NB4 (cell line): ENCODE results near the gene CFAP43.
A peak's percentile ranks its signal among the peaks of the same experiment; 100 is the strongest.

Source experiments
- DNase-seq: peaks from one replicate; pipeline ENCODE4 v3.0.0; 2010; ENCODE audit warnings: low read depth
- H3K4me3 ChIP-seq: one replicate; pipeline ENCODE4 v1.5.1; 2011; ENCODE audit warnings: mild to moderate bottlenecking, low read depth, low read length, moderate library complexity
- MYC ChIP-seq: IDR thresholded peaks from 2 replicates; pipeline ENCODE4 v1.6.1; 2011; ENCODE audit warnings: low read depth, low read length
- POLR2A ChIP-seq: IDR thresholded peaks from 2 replicates; pipeline ENCODE4 v1.6.1; 2011; ENCODE audit warnings: mild to moderate bottlenecking; ENCODE audit not compliant: insufficient read length; ENCODE audit errors: extremely low read depth
- TF ChIP-seq, protein P1 (sequence below): IDR thresholded peaks from one replicate; pipeline ENCODE4 v1.5.1; 2012; ENCODE audit warnings: low read depth, low read length
- TF ChIP-seq, protein P2 (sequence below): IDR thresholded peaks from 2 replicates; pipeline ENCODE4 v1.6.1; 2011; ENCODE audit warnings: low read depth, low read length

Gene CFAP43

DNA sequence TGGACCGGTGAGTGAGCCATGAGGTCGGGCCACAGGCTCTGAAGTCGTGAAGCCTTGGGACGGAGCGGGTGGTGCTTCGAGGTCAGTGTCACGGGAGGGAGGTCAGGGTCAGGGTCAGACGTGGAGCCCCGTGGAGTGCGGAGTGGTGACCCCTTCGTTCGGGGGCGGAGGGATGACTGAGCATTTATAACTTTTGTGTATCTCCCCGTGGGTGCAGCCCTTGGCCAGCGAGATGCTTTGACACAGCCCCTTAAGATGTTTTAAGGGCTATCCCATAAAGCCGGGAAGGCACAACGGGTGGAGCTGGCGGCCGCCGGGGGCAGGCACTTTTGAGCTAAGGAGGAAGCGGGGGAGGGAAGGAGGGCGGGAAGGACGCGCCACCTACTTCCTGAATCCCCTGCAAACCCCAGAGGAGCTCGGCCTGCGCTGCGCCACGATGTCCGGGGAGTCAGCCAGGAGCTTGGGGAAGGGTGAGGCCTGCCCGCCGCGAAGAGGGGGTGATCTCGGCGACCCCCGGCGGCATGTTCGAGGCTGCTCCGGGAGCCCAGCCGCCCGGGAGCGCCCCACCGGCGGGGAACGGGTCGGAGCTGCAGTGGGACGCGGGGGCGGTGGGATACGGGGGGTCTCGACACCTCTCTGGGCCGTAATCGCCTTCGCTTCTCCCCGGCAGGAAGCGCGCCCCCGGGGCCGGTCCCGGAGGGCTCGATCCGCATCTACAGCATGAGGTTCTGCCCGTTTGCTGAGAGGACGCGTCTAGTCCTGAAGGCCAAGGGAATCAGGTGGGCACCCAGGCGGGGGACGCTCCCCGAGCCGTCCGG lies 22.5 kb upstream of the CFAP43 start, which contains the start of gene GSTO1:
Gene GSTO1 (plus strand): TSS at position 400 of the 818 bp plus-strand sequence. CDS start 37 bp downstream, at position 437.
- peak; percentile 95 for DNase-seq
- TF ChIP-seq, protein P1, sequence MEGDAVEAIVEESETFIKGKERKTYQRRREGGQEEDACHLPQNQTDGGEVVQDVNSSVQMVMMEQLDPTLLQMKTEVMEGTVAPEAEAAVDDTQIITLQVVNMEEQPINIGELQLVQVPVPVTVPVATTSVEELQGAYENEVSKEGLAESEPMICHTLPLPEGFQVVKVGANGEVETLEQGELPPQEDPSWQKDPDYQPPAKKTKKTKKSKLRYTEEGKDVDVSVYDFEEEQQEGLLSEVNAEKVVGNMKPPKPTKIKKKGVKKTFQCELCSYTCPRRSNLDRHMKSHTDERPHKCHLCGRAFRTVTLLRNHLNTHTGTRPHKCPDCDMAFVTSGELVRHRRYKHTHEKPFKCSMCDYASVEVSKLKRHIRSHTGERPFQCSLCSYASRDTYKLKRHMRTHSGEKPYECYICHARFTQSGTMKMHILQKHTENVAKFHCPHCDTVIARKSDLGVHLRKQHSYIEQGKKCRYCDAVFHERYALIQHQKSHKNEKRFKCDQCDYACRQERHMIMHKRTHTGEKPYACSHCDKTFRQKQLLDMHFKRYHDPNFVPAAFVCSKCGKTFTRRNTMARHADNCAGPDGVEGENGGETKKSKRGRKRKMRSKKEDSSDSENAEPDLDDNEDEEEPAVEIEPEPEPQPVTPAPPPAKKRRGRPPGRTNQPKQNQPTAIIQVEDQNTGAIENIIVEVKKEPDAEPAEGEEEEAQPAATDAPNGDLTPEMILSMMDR: no peak
- TF ChIP-seq, protein P2, sequence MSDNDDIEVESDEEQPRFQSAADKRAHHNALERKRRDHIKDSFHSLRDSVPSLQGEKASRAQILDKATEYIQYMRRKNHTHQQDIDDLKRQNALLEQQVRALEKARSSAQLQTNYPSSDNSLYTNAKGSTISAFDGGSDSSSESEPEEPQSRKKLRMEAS: peak; percentile 77
- peak; percentile 80; the same call in 1 of the 2 replicates for TF ChIP-seq MYC
- TF ChIP-seq POLR2A: peak; percentile 92
- peak within 1 kb of the TSS; percentile 85 for H3K4me3 ChIP-seq

DNA sequence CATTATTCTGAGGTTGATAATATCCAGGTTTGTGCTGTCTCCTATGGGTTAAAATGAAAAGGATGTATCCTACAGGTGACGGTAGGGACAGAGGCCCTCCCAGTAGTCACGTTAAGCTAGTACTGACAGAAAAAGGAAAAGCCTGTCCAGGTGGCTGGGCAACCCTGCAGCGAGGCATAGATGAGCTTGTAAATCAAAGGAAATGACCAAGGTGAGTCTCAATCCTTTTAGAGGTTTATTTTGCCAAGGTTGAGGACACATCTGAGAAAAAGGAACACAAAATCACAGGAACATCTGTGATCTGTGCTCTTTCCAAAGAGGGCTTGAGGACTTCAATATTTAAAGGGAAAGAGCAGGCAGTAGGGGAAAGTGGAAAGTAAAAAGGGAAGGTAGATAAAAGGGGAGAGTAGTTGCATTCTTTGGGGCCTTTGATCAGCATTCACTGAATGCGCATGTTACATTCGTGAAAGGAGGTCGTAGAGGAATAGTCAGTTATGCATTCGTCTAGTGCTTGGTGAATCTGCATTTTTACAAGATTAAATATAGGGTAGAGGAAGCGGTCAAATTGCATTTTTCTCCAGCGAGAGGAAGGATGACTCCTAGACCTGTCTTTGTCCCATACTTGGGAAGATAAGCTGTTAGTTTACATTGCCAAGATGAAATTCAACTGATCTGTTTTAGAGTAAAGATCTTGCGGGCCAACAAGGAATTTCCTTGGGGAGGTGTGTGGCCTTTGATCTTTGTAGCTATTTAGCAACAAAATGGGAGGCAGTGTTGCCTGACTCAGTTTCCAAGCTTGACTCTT lies 21.6 kb upstream of the CFAP43 start:
- DNase-seq: no peak
- no peak for TF ChIP-seq MYC
- TF ChIP-seq POLR2A: no peak
- TF ChIP-seq, protein P1: no peak
- TF ChIP-seq, protein P2: no peak
- peak overlapping the region; percentile 85 for H3K4me3 ChIP-seq

DNA sequence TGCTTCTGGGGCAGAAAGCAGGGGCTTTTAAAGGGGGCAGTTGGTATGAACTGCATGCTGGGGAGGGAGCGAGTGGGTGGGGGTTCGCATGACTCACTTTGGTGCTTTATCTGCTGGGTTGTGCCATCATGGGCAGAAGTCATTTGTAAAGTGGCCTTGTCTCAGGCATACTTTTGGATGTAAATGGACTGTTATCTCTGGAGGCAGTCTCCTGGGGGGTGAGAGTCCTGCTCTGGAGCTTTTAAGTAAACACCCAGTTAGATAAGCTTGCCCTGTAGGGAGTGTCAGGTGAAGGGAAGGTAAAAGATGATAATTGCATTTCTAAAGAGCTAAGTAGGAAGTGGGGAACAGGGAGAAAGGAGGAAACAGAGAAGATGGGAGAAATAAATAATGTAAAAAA lies 20.9 kb upstream of the CFAP43 start:
- no peak overlapping the region for H3K4me3 ChIP-seq
- DNase-seq: peak; percentile 34
- TF ChIP-seq, protein P2: no peak
- TF ChIP-seq, protein P1: no peak
- TF ChIP-seq MYC (no peak), POLR2A (no peak)

DNA sequence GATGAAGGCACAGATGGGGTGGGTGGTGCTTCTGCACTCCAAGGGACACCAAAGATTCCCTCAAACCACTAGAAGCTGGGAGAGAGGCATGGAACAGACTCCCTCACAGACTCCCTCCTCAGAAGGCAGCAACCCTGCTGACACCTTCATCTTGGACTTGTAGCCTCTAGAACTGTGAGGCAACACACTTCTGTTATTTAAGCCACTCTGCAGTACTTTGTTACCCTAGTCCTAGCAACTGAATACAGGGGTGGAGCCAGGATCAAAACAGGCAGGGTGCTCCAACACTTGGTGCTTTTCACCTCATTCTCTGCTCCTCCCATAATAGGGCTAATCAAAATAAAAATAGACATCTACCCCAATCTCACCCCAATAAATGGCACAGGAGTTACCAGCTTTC lies 20.2 kb upstream of the CFAP43 start:
- no peak overlapping the region for H3K4me3 ChIP-seq
- TF ChIP-seq, protein P1: no peak
- no peak for TF ChIP-seq MYC
- TF ChIP-seq, protein P2: no peak
- no peak for DNase-seq

DNA sequence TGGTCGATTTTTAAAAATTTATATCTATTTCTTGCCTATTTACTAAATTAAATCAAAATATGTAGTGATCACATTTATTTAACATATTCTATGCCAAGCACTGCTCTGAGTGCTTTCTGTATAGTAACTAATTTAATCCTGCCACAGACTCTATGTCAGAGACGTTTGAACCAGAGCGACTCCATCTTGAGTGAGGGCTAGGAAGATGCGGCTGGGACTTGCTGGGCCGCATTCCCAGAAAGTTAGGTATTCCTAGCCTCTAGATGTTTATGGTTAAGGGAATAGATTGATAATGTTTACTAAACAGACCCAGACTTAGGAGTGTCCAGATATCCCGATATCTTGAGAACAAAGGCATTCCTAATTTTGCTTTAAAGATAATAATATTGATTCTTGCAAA lies 19.3 kb upstream of the CFAP43 start:
- TF ChIP-seq, protein P2: no peak
- TF ChIP-seq, protein P1: no peak
- TF ChIP-seq MYC: no peak
- TF ChIP-seq POLR2A: no peak
- DNase-seq: no peak
- no peak overlapping the region for H3K4me3 ChIP-seq
